C4-2B (cell line): Measurements from ENCODE around the gene SLC29A3.

Experiments
- H3K27ac ChIP-seq: fragments of 450-650 bp; 2 replicates; pipeline ENCODE4 v1.5.1; 2017
- CTCF ChIP-seq: fragments of 450-650 bp; conservative IDR thresholded peaks from 2 replicates; pipeline ENCODE4 v1.5.1; 2017; ENCODE audit warnings: mild to moderate bottlenecking
- ZFX ChIP-seq: fragments of 450-650 bp; IDR thresholded peaks from 2 replicates; pipeline ENCODE4 v1.6.1; 2017

The SLC29A3 gene

GRCh38 chr10:71309919-71310318 is 9.1 kb upstream of the SLC29A3 start:
- no peak overlapping the region for H3K27ac ChIP-seq
- no peak for TF ChIP-seq CTCF
- no peak for TF ChIP-seq ZFX

GRCh38 chr10:71312220-71312619 is 6.8 kb upstream of the SLC29A3 start:
- H3K27ac ChIP-seq: no peak overlapping the region
- TF ChIP-seq CTCF (no peak), ZFX (no peak)

- TF ChIP-seq ZFX: no peak
- TF ChIP-seq CTCF: no peak
- H3K27ac ChIP-seq: no peak overlapping the region
These were observed 6.0 kb upstream of the SLC29A3 start for GRCh38 chr10:71312811-71313789.

- no peak overlapping the region for H3K27ac ChIP-seq
- TF ChIP-seq CTCF (peak; percentile 92), ZFX (no peak)
These were observed 4.9 kb upstream of the SLC29A3 start for GRCh38 chr10:71314028-71314693.

- TF ChIP-seq CTCF: no peak
- TF ChIP-seq ZFX: no peak
- no peak overlapping the region for H3K27ac ChIP-seq
These were observed 4.3 kb upstream of the SLC29A3 start for GRCh38 chr10:71314694-71315225.

GRCh38 chr10:71316056-71316785 is 2.8 kb upstream of the SLC29A3 start:
- H3K27ac ChIP-seq: no peak overlapping the region
- TF ChIP-seq CTCF (no peak), ZFX (no peak)
